HEK293 (cell line): Measurements from ENCODE around the gene KCTD7.

ENCODE experiments used
- MYNN ChIP-seq: fragments of 450-650 bp; formaldehyde crosslinking; IDR thresholded peaks from 2 replicates; pipeline ENCODE4 v1.5.1; 2016; ENCODE audit warnings: missing biosample characterization, missing genetic modification characterization, borderline replicate concordance
- ZBTB26 ChIP-seq: fragments of 450-650 bp; formaldehyde crosslinking; optimal IDR thresholded peaks from 2 replicates; pipeline ENCODE3; 2016; ENCODE audit warnings: missing biosample characterization, mild to moderate bottlenecking, missing genetic modification characterization
- ZNF112 ChIP-seq: fragments of 450-650 bp; formaldehyde crosslinking; IDR thresholded peaks from 2 replicates; pipeline ENCODE4 v1.5.0; 2017; ENCODE audit warnings: missing biosample characterization, missing genetic modification characterization
- ZNF140 ChIP-seq: fragments of 450-650 bp; formaldehyde crosslinking; IDR thresholded peaks from 2 replicates; pipeline ENCODE4 v1.5.1; 2016; ENCODE audit warnings: missing biosample characterization, missing genetic modification characterization
- ZNF175 ChIP-seq: fragments of 450-650 bp; formaldehyde crosslinking; IDR thresholded peaks from 2 replicates; pipeline ENCODE4 v1.5.1; 2016; ENCODE audit warnings: missing biosample characterization, missing genetic modification characterization
- ZNF274 ChIP-seq, 2 experiments: fragments of 200-500 bp in 1 of 2; fragments of 450-650 bp in 1 of 2; sonication (Bioruptor generic) in 1 of 2; formaldehyde crosslinking in 1 of 2; IDR thresholded peaks; 2 replicates each; pipeline versions ENCODE4 v1.5.1 to v1.6.1; 2014 to 2016; ENCODE audit warnings: borderline replicate concordance in 1 of 2, inconsistent platforms in 1 of 2, low read length in 1 of 2, missing biosample characterization in 1 of 2, missing genetic modification characterization in 1 of 2
- ZNF335 ChIP-seq: fragments of 450-650 bp; formaldehyde crosslinking; conservative IDR thresholded peaks from 2 replicates; pipeline ENCODE4 v1.5.1; 2016; ENCODE audit warnings: missing biosample characterization, missing genetic modification characterization
- ZNF416 ChIP-seq: fragments of 450-650 bp; formaldehyde crosslinking; IDR thresholded peaks from 2 replicates; pipeline ENCODE4 v1.5.1; 2016; ENCODE audit warnings: missing biosample characterization, missing genetic modification characterization
- ZNF654 ChIP-seq: fragments of 450-650 bp; formaldehyde crosslinking; IDR thresholded peaks from 2 replicates; pipeline ENCODE4 v1.5.1; 2016; ENCODE audit warnings: low read depth, missing biosample characterization, missing genetic modification characterization
- ZNF76 ChIP-seq: fragments of 450-650 bp; formaldehyde crosslinking; IDR thresholded peaks from 2 replicates; pipeline ENCODE4; 2016; ENCODE audit warnings: low read depth, missing biosample characterization, missing genetic modification characterization, borderline replicate concordance
- TF ChIP-seq, protein P1 (sequence below): fragments of 450-650 bp; formaldehyde crosslinking; IDR thresholded peaks from 2 replicates; pipeline ENCODE4 v1.5.1; 2016; ENCODE audit warnings: missing biosample characterization, missing genetic modification characterization
- TF ChIP-seq, protein P2 (sequence below): fragments of 450-650 bp; formaldehyde crosslinking; IDR thresholded peaks from 2 replicates; pipeline ENCODE4 v1.5.1; 2016; ENCODE audit warnings: missing biosample characterization, missing genetic modification characterization

DNA sequence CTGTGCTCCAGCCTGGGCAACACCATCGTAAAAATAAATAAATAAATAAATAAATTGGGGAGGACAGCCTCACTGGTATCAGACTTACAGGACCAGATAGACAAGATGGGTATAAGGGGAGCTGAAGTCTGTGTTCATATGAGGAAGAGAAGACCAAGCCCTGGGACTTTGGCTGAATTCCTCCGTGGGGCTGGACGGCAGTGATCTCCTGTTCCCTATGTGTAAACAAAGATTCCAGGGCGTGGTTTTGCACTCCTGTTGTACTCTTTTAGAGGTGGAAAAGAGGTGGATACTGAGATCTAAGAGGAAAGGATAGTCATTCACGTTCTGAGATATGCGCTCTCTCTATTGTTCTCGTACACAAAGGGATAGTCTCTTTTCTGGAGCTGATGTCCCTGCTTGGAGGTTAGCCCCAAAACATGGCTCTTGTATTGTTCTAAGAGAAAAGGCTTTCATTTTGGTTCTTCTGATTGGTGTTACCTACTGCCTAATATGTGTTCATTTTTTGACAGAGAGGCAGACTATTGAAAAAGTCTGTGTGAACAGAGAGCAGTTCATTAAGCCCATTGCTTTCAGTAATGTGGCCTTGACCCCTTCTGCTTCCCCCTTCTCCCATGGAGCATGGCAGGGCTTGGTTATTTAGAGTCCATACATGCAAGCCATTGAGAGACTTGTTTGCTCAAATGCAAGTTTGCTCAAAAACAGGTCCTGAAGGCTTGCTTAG, 12.3 kb downstream of the KCTD7 start:
- TF ChIP-seq, protein P1, sequence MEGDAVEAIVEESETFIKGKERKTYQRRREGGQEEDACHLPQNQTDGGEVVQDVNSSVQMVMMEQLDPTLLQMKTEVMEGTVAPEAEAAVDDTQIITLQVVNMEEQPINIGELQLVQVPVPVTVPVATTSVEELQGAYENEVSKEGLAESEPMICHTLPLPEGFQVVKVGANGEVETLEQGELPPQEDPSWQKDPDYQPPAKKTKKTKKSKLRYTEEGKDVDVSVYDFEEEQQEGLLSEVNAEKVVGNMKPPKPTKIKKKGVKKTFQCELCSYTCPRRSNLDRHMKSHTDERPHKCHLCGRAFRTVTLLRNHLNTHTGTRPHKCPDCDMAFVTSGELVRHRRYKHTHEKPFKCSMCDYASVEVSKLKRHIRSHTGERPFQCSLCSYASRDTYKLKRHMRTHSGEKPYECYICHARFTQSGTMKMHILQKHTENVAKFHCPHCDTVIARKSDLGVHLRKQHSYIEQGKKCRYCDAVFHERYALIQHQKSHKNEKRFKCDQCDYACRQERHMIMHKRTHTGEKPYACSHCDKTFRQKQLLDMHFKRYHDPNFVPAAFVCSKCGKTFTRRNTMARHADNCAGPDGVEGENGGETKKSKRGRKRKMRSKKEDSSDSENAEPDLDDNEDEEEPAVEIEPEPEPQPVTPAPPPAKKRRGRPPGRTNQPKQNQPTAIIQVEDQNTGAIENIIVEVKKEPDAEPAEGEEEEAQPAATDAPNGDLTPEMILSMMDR = no peak
- TF ChIP-seq ZNF175 (tag by site-specific recombination) (no peak), ZNF76 (tag by site-specific recombination) (no peak), MYNN (tag by site-specific recombination) (no peak), ZNF416 (no peak), ZNF654 (tag by site-specific recombination) (no peak), ZNF140 (tag by site-specific recombination) (no peak), ZNF274 (IDR thresholded peaks at IDR 0.05; ENCODE audit: low read length) (no peak), ZNF274 (tag by site-specific recombination; IDR thresholded peaks at IDR 0.05; ENCODE audit: borderline replicate concordance) (no peak), ZNF112 (tag by site-specific recombination) (no peak), ZBTB26 (tag by site-specific recombination) (no peak), ZNF335 (tag by site-specific recombination) (no peak)
- TF ChIP-seq, protein P2, sequence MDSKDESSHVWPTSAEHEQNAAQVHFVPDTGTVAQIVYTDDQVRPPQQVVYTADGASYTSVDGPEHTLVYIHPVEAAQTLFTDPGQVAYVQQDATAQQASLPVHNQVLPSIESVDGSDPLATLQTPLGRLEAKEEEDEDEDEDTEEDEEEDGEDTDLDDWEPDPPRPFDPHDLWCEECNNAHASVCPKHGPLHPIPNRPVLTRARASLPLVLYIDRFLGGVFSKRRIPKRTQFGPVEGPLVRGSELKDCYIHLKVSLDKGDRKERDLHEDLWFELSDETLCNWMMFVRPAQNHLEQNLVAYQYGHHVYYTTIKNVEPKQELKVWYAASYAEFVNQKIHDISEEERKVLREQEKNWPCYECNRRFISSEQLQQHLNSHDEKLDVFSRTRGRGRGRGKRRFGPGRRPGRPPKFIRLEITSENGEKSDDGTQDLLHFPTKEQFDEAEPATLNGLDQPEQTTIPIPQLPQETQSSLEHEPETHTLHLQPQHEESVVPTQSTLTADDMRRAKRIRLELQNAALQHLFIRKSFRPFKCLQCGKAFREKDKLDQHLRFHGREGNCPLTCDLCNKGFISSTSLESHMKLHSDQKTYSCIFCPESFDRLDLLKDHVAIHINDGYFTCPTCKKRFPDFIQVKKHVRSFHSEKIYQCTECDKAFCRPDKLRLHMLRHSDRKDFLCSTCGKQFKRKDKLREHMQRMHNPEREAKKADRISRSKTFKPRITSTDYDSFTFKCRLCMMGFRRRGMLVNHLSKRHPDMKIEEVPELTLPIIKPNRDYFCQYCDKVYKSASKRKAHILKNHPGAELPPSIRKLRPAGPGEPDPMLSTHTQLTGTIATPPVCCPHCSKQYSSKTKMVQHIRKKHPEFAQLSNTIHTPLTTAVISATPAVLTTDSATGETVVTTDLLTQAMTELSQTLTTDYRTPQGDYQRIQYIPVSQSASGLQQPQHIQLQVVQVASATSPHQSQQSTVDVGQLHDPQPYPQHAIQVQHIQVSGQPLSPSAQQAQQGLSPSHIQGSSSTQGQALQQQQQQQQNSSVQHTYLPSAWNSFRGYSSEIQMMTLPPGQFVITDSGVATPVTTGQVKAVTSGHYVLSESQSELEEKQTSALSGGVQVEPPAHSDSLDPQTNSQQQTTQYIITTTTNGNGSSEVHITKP = no peak
